ENCODE data around the gene TFDP2.

- TF ChIP-seq CTCF (IDR thresholded peaks at IDR 0.05; ENCODE audit: low read depth, low read length, poor library complexity, severe bottlenecking) = no peak
- TF ChIP-seq EZH2phosphoT487 (IDR thresholded peaks at IDR 0.05; ENCODE audit: borderline replicate concordance, low read length) = no peak
Observed at GRCh38 chr3:141941093-141941492, 208.3 kb downstream of the TFDP2 start.

All from DOHH2 (cell line).